Suprapubic skin (tissue), 4 donors: ENCODE measurements around the gene PCDHGC5. TPM values are rescaled to one million over a fixed set of nuclear protein-coding genes. Genes with fewer than 3 reads are reported as not detected.

ENCODE experiments used
- DNase-seq, 2 donors: peaks; one replicate each; pipeline ENCODE4 v3.0.0-alpha.2; 2019; ENCODE audit warnings: low spot score in 2 of 2
- H3K27ac ChIP-seq: fragments of 200-600 bp; sonication (generic); one replicate; pipeline ENCODE4 v1.5.1; 2019
- H3K27me3 ChIP-seq: fragments of 200-600 bp; sonication (generic); one replicate; pipeline ENCODE4 v1.5.1; 2019
- H3K36me3 ChIP-seq: fragments of 200-600 bp; sonication (generic); one replicate; pipeline ENCODE4 v1.5.1; 2019
- H3K4me1 ChIP-seq: fragments of 200-600 bp; sonication (generic); one replicate; pipeline ENCODE4 v1.5.1; 2019
- H3K4me3 ChIP-seq: fragments of 200-600 bp; sonication (generic); one replicate; pipeline ENCODE4 v1.5.1; 2019; ENCODE audit warnings: mild to moderate bottlenecking
- H3K9me3 ChIP-seq: fragments of 200-600 bp; sonication (generic); one replicate; pipeline ENCODE4 v1.5.1; 2019
- EP300 ChIP-seq: sonication (generic); formaldehyde crosslinking; IDR thresholded peaks from one replicate; pipeline ENCODE4 v1.6.1; 2017; ENCODE audit warnings: antibody characterized with exemption
- POLR2A ChIP-seq, 2 donors: fragments of 450-650 bp; IDR thresholded peaks; one replicate each; pipeline ENCODE4 v1.6.1; 2017; ENCODE audit warnings: antibody characterized with exemption in 2 of 2, mild to moderate bottlenecking in 2 of 2, moderate library complexity in 2 of 2
- POLR2AphosphoS5 ChIP-seq, 3 donors: sonication (generic); formaldehyde crosslinking; IDR thresholded peaks; one replicate each; pipeline ENCODE4 v1.6.1; 2017; ENCODE audit warnings: antibody characterized with exemption in 3 of 3
- WGBS: methylation state at CpG from one replicate; pipeline ENCODE4 v1.1.5; 2018; 5-methylcytosine and 5-hydroxymethylcytosine counted together
- total RNA-seq, 4 donors: library from RNA; depleted of rRNA; stranded (reverse); fragments of >200 nt; gene quantifications; one replicate each; pipeline ENCODE4 v1.1.0, GENCODE V29; 2016
- TF ChIP-seq, protein P1 (sequence below), 2 donors: fragments of 200-600 bp in 1 of 2; fragments of 450-650 bp in 1 of 2; sonication (generic) in 1 of 2; IDR thresholded peaks; one replicate each; pipeline ENCODE4 v1.5.1; 2016 to 2019; ENCODE audit warnings: antibody characterized with exemption in 2 of 2, mild to moderate bottlenecking in 1 of 2, moderate library complexity in 1 of 2

The PCDHGC5 gene
- total RNA-seq, 4 donors from 2014 or later = 1.6 to 10.5 (median 3.2) TPM

GRCh38 chr5:141487131-141487530, 1.8 kb upstream of the PCDHGC5 start:
- H3K9me3 ChIP-seq = no peaks in the 10 kb centered on the region
- H3K4me3 ChIP-seq = no peak overlapping the region
- H3K4me1 ChIP-seq = peaks cover 24% of the 10 kb centered on the region
- H3K36me3 ChIP-seq = peaks cover 30% of the 10 kb centered on the region
- TF ChIP-seq POLR2AphosphoS5 (IDR thresholded peaks at IDR 0.05) = no peak
- no peak for TF ChIP-seq POLR2A (IDR thresholded peaks at IDR 0.05)
- TF ChIP-seq EP300 = no peak
- TF ChIP-seq, protein P1, sequence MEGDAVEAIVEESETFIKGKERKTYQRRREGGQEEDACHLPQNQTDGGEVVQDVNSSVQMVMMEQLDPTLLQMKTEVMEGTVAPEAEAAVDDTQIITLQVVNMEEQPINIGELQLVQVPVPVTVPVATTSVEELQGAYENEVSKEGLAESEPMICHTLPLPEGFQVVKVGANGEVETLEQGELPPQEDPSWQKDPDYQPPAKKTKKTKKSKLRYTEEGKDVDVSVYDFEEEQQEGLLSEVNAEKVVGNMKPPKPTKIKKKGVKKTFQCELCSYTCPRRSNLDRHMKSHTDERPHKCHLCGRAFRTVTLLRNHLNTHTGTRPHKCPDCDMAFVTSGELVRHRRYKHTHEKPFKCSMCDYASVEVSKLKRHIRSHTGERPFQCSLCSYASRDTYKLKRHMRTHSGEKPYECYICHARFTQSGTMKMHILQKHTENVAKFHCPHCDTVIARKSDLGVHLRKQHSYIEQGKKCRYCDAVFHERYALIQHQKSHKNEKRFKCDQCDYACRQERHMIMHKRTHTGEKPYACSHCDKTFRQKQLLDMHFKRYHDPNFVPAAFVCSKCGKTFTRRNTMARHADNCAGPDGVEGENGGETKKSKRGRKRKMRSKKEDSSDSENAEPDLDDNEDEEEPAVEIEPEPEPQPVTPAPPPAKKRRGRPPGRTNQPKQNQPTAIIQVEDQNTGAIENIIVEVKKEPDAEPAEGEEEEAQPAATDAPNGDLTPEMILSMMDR (IDR thresholded peaks at IDR 0.05) = no peak
- H3K27ac ChIP-seq = no peak overlapping the region
- H3K27me3 ChIP-seq = peaks cover 4% of the 10 kb centered on the region
- WGBS = 89% methylated on average over 7 of the region's 7 CpGs
- DNase-seq = peak in 1 of 2 donors; percentile 21

DNA sequence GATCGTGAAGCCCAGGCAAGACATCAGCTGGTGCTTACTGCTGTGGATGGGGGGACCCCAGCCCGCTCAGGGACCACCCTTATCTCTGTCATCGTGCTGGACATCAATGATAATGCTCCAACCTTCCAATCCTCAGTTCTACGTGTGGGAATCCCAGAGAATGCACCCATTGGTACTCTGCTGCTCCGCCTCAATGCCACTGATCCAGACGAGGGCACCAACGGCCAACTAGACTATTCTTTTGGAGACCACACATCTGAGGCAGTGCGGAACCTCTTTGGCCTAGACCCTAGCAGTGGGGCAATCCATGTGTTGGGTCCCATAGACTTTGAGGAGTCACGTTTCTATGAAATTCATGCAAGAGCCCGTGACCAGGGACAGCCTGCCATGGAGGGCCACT, 960 bp downstream of the PCDHGC5 start:
- H3K4me3 ChIP-seq = no peak overlapping the region
- no peak for TF ChIP-seq POLR2A (IDR thresholded peaks at IDR 0.05)
- TF ChIP-seq, protein P1 (IDR thresholded peaks at IDR 0.05) = no peak
- no peak for TF ChIP-seq POLR2AphosphoS5 (IDR thresholded peaks at IDR 0.05)
- no peak for TF ChIP-seq EP300
- peak in 1 of 2 donors; percentile 41 for DNase-seq
- no peak overlapping the region for H3K27ac ChIP-seq
- no peaks in the 10 kb centered on the region for H3K9me3 ChIP-seq
- 100% methylated on average over 2 of the region's 10 CpGs for WGBS
- H3K27me3 ChIP-seq = peaks cover 4% of the 10 kb centered on the region
- peaks cover 30% of the 10 kb centered on the region for H3K36me3 ChIP-seq
- peaks cover 33% of the 10 kb centered on the region for H3K4me1 ChIP-seq

- Histone ChIP-seq H3K4me1 (peaks cover 33% of the 10 kb centered on the region), H3K27me3 (peaks cover 4% of the 10 kb centered on the region), H3K4me3 (no peak overlapping the region), H3K36me3 (peaks cover 33% of the 10 kb centered on the region), H3K27ac (no peak overlapping the region), H3K9me3 (no peaks in the 10 kb centered on the region)
- DNase-seq = no peak
- WGBS = 97% methylated on average over 10 of the region's 10 CpGs
- TF ChIP-seq POLR2A (IDR thresholded peaks at IDR 0.05) = no peak
- TF ChIP-seq, protein P1 (IDR thresholded peaks at IDR 0.05) = no peak
- no peak for TF ChIP-seq POLR2AphosphoS5 (IDR thresholded peaks at IDR 0.05)
- no peak for TF ChIP-seq EP300
Measured at GRCh38 chr5:141490271-141490670, 1.4 kb downstream of the PCDHGC5 start.

GRCh38 chr5:141490771-141491170, 1.9 kb downstream of the PCDHGC5 start:
- Histone ChIP-seq H3K27me3 (peaks cover 4% of the 10 kb centered on the region), H3K27ac (no peak overlapping the region), H3K4me1 (peaks cover 30% of the 10 kb centered on the region), H3K4me3 (no peak overlapping the region), H3K36me3 (peaks cover 35% of the 10 kb centered on the region), H3K9me3 (no peaks in the 10 kb centered on the region)
- DNase-seq = no peak
- 95% methylated on average over 7 of the region's 13 CpGs for WGBS
- TF ChIP-seq POLR2A (IDR thresholded peaks at IDR 0.05) = no peak
- TF ChIP-seq, protein P1 (IDR thresholded peaks at IDR 0.05) = no peak
- no peak for TF ChIP-seq POLR2AphosphoS5 (IDR thresholded peaks at IDR 0.05)
- TF ChIP-seq EP300 = no peak

GRCh38 chr5:141491323-141492167, 2.7 kb downstream of the PCDHGC5 start:
- TF ChIP-seq, protein P1 (IDR thresholded peaks at IDR 0.05) = no peak
- no peak for TF ChIP-seq EP300
- TF ChIP-seq POLR2AphosphoS5 (IDR thresholded peaks at IDR 0.05) = no peak
- TF ChIP-seq POLR2A (IDR thresholded peaks at IDR 0.05) = no peak
- WGBS = 83% methylated on average over 49 of the region's 66 CpGs
- peaks cover 4% of the 10 kb centered on the region for H3K27me3 ChIP-seq
- DNase-seq = no peak
- H3K4me1 ChIP-seq = peaks cover 30% of the 10 kb centered on the region
- no peaks in the 10 kb centered on the region for H3K9me3 ChIP-seq
- peaks cover 37% of the 10 kb centered on the region for H3K36me3 ChIP-seq
- H3K4me3 ChIP-seq = no peak overlapping the region
- H3K27ac ChIP-seq = no peak overlapping the region
